ENCODE measurements around the gene TMEM223.
"Not testable (repeated sequence)": the region's sequence is repeated elsewhere in the genome, so short reads cannot be mapped to it uniquely, and the experiment has no call there.

The TMEM223 gene

GRCh38 chr11:62799486-62799885, 7.7 kb upstream of the TMEM223 start:
- no peak for DNase-seq

DNA sequence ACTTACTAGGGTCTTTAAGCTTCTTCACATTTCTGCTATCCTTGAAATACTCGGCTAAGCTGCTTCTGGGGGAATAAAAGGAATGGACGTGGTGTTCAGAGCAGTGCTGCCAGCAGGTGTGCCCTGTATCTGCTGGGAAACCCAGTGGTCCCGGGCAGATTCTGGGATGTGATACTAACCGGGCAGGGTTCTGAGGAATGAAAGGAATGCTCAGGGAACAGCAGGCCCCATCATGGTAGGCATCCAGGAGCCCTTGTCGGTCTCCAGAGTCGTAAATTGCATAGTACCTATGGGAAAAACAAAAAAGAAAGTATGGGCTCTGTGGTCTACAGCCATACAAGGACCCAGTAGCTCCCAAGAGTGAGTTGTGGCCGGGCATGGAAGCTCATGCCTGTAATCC, 4.5 kb upstream of the TMEM223 start:
- no peak for DNase-seq

DNA sequence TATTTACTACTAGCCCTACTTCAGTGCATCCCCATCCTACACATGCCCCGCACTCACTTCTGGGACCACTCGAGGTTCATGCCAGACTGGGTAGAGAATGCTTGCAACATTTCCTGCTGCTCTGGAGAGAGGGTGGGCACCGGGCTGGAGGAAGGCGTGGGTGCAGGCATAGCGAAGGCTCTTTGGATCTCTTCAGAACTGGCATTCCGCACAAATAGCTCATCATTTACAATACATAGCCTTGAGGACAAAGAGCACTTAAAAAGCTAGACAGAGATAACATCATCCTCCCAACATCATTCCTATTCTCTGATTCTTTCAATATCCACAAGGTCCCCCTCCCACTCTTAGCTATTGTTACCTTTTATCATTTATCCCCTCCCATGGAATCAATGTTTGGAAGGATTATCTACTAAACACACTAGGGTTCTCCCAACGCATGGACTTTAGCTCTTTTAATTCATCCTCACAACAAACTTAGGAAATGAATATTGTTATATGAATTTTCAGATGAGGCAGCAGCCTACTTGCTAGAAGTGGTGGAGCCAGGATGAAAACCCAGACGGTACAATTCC, 2.5 kb upstream of the TMEM223 start:
- DNase-seq: no peak

GRCh38 chr11:62792202-62792575, 383 bp upstream of the TMEM223 start:
- DNase-seq: no peak

- no peak for DNase-seq
These were observed 2.2 kb downstream of the TMEM223 start for GRCh38 chr11:62789576-62789975.

- no peak for DNase-seq
These were observed 2.8 kb downstream of the TMEM223 start for GRCh38 chr11:62788991-62789390.

DNA sequence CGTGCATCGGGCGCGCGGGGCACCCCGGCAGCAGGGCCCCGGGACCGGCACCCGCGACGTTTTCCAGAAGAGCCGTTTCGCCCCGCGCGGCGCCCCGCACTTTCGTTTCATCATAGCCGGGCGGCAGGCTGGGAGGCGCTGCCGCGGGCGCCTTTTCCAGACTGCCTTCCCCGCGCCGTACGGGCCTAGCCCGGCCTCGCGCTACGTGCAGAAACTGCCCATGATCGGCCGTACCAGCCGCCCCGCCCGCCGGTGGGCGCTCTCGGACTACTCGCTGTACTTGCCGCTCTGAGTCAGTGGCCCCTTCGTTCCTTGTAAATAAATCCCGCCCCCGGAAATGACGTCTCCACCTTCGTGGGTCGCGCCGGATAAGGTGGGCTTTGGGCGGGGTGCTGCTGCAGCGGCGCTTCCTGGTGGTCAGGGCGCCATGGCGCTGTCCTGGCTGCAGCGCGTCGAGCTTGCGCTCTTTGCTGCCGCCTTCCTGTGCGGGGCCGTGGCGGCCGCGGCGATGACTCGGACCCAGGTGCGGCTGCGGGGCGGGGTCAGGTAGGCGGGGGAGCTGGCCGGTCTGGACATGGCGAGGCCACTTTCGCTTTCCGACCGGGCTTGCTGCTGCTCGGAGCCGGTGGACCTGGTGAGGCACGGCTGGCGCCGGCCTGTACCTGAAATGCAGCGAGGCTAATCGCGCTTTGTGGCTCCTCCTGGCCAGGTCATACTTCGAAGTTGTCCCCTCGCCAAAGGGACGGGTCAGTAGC, 4.6 kb downstream of the TMEM223 start, which contains the start of gene TMEM179B:
Gene TMEM179B, plus strand, starts transcription at position 398 of the 755 bp plus-strand sequence. Its CDS starts 30 bp downstream, at position 428.
- DNase-seq: peak; percentile 97

DNA sequence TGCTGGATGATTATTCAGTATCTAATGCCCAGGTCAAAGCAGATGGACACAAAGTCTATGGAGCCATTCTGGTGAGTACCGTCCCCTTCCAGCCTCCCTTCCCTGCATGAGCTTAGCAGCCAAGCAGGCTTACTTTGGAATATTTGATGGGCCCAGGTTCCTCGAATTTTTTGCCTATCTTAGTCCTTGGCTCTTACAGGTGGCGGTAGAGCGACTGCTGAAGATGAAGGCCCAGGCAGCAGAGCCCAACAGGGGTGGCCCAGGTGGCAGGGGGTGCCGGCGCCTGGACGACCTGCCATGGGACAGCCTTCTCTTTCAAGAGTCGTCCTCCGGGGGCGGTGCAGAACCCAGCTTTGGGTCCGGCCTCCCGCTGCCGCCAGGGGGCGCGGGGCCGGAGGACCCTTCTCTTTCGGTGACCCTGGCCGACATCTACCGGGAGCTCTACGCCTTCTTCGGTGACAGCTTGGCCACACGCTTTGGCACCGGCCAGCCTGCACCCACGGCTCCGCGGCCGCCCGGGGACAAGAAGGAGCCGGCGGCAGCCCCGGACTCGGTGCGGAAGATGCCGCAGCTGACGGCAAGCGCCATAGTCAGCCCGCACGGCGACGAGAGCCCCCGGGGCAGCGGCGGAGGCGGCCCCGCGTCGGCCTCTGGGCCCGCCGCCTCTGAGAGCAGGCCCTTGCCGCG, 5.3 kb downstream of the TMEM223 start:
- peak; percentile 80 for DNase-seq

GRCh38 chr11:62782753-62783152, 9.1 kb downstream of the TMEM223 start:
- no peak for DNase-seq

- DNase-seq: no peak
These were observed 13.4 kb downstream of the TMEM223 start for GRCh38 chr11:62778441-62778840.

DNA sequence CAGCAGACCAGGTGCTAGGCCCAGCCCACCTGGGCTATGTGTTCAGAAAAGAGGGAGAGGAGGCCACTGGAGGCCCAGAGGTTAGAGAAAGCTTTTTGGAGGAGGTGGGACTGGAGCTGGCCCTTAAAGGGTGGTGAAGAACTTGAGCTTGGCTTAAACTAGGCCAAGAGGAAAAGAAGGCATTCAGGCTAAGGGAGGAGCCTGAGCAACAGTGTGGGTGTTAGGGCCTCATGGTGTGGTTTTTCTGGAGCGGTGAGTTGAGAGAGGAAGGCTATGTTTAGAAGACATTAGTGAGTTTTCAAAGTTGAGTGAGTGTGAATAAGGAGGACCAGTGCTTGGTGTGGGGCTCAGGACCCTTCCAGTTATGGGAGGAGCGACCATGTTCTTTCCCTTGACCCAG, 14.4 kb downstream of the TMEM223 start:
- DNase-seq: no peak

DNA sequence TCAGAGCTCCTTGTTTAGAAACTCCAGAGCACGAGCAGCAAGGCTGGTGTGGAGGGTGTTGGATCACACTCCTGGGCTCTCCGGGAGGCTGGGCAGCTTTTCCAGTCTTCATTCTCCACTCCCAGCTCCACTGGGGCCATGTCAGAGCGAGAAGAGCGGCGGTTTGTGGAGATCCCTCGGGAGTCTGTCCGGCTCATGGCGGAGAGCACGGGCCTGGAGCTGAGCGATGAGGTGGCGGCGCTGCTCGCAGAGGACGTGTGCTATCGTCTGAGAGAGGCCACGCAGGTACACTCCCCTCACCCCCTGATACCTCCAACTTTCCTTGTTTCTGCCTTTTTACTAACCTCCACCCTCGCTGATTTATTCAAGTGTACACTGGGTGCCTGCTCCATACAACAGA, 16.2 kb downstream of the TMEM223 start:
- DNase-seq: no peak

DNA sequence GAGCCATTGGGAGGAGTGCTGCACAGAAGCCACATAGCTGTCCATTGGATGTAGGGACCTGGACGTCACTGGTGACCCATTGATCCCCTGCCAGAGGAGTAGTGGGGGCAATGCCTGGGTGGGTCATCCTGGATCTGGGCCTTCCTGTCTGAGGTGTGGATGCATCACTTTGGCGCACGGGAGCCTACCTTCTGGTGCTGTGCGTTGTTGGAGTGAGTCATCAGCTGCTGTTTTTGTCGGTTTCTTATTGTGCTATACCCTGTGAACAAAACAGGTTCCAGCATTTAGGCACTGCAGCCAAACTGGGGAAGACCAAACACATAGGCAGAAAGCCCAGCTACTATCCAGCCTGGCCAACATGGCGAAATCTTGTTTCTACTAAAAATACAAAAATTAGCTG, 17.4 kb downstream of the TMEM223 start:
- no peak for DNase-seq

- DNase-seq: peak; percentile 98
These were observed 20.4 kb downstream of the TMEM223 start, which contains the start of gene TAF6L for GRCh38 chr11:62771144-62772021. Gene TAF6L (plus strand): TSS chr11:62771396. CDS start chr11:62775784, 4,388 bp downstream.

- DNase-seq: no peak
These were observed 21.0 kb downstream of the TMEM223 start for GRCh38 chr11:62770778-62771143.

DNA sequence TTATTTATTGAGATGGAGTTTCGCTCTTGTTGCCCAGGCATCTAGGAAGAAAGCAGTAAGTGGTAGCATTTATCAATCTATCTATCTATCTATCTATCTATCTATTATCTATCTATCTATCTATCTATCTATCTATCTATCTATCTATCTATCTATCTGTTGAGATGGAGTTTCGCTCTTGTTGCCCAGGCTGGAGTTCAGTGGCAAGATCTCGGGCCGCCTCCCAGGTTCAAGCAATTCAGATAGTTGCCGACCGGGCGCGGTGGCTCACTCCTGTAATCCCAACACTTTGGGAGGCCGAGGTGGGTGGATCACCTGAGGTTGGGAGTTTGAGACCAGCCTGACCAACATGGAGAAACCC, 31.0 kb downstream of the TMEM223 start:
- not testable (repeated sequence) for DNase-seq

DNA sequence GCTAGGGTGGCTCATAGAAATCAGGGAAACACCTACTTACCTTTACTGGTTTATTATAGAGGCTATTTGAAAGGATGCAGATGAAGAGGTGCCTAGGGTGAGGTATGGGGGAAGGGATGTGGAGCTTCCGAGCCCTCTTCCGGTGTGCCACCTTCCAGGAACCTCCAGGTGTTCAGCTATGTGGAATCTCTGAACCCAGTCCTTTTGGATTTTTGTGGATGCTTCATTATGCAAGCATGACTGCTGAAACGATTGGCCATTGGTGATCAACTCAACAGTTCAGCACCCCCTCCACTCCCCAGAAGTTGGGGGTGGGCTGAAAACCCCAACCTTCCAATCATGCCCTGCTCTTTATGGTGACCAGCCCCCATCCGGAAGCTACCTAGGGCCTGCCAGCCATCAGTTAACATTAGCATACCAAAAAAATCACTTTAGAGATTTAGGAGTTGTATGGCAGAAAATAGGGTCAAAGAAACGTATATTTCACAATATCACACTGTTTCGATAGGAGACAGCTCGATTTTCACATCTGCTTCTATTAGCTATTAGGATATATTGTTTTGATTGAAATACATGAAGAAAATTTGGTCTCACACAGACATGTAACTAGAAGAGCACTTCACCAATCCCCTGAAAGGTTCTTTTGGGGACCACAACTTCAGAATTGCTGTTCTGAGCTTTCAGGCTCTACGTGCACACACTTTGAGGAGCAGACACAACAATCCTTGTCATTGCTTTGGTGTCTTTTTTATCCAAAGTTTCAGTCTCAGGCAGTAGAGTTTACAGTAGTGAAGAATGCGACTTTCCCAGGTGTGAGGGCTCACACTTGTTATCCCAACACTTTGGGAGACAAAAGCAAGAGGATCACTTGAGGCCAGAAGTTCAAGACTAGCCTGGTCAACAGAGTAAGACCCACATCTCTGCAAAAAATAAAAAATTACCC, 33.7 kb downstream of the TMEM223 start:
- DNase-seq: no peak

GRCh38 chr11:62755086-62755615, 36.7 kb downstream of the TMEM223 start:
- DNase-seq: no peak

DNA sequence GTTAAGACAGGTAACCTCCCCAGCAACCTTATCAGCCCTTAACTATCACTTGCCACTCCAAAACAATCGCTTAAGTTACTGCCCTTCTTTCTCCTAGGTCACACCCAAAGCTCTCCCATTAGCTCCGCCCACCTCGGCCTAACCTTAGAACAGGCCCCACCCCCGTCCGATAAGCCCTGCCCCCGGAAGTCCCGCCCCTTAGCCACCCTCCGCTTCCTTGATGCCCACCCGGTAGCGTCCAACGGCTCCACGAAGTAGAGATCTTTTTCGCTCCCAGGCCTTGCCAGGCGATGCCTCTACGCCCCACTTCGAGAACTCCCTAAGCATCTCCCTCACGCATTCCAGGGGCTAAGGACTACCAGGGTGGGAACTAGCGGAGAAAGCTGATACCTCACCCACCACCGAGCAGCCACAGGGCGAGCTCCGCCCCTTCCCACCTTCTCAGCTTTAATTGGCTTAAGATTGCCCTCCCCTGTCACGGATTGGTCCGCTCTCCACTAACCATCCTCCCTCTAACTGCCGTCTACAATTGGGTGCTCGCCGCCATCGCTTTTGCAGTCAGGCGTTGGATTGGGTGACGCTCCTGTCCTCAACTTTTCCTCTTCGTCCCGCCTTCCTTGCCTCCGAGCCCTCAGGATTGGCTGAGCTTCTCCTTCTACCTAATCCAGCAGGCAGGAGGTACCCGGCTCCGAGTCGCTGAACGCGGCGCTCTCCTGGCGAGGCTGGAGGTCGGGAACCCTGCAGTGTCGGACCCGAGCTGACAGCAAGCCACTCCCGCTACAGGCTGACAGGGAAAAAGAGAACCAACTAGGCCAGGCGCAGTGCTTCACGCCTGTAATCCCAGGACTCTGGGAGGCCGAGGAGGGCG, 37.8 kb downstream of the TMEM223 start, which contains the start of gene ZBTB3:
Gene ZBTB3, minus strand, starts transcription at position 425 of the 868 bp plus-strand sequence. CDS start 496 bp downstream, outside the sequence.
- DNase-seq: peak; percentile 98

DNA sequence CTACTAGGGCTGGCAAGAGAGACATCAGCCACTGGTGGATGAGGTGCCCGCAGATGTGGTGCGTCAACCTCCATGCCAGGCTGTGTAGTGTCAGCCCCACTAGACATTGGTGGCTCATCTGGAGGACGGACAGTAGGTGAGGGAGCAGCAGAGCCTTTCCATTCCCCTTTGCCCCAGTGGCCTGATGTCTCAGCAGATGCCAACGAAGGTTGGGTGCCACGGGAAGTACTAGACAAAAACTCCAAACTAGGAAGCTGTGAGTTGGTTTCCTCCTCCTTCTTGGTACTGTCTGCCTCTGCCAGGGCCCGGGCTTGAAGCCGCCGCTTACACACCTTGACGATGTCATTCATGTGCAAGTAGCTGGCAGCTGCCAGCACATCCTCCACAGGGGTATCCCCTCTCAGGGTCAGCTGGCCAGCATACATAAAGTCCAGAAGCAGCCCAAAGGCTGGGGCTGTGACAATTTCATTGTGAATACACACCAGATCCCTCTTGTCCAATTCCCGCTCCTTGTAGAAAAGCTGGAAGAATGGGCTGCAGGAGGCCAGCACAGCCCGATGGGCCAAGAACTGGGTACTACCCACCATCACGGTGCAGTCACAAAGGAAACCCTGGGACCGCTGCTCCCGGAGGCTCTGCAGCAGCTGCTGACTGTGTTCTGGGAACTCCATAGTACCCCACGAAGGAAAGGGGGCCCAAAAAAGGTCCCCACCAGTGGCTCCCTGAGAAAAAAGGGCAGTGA, 38.6 kb downstream of the TMEM223 start:
- no peak for DNase-seq
